Measurements from ENCODE around the gene PLCD1. TPM values are rescaled to one million over a fixed set of nuclear protein-coding genes. Genes with fewer than 3 reads are reported as not detected.

The PLCD1 gene
- total RNA-seq, 1 donor from 2014 or later = 30.1 TPM

- no peak for TF ChIP-seq CTCF (IDR thresholded peaks at IDR 0.05)
- Histone ChIP-seq H3K27me3 (ENCODE audit: low read depth) (no peaks in the 10 kb centered on the region), H3K4me3 (no peak overlapping the region), H3K4me1 (no peaks in the 10 kb centered on the region), H3K27ac (no peak overlapping the region), H3K9me3 (peaks cover 2% of the 10 kb centered on the region), H3K36me3 (peaks cover 78% of the 10 kb centered on the region)
- DNase-seq (peak; percentile 32), ATAC-seq (no peak)
- intact Hi-C loops (cut with DNase I) = no loop called here
Measured at GRCh38 chr3:38011111-38011510, 18.3 kb downstream of the PLCD1 start.

GRCh38 chr3:38009807-38010591 is 19.4 kb downstream of the PLCD1 start:
- no peak overlapping the region for H3K4me3 ChIP-seq
- peaks cover 71% of the 10 kb centered on the region for H3K36me3 ChIP-seq
- intact Hi-C loops (cut with DNase I) = no loop called here
- no peak overlapping the region for H3K27ac ChIP-seq
- peak; percentile 41 for DNase-seq
- no peaks in the 10 kb centered on the region for H3K9me3 ChIP-seq
- TF ChIP-seq CTCF (IDR thresholded peaks at IDR 0.05) = no peak
- no peak for ATAC-seq
- H3K27me3 ChIP-seq (ENCODE audit: low read depth) = no peaks in the 10 kb centered on the region
- H3K4me1 ChIP-seq = no peaks in the 10 kb centered on the region

DNA sequence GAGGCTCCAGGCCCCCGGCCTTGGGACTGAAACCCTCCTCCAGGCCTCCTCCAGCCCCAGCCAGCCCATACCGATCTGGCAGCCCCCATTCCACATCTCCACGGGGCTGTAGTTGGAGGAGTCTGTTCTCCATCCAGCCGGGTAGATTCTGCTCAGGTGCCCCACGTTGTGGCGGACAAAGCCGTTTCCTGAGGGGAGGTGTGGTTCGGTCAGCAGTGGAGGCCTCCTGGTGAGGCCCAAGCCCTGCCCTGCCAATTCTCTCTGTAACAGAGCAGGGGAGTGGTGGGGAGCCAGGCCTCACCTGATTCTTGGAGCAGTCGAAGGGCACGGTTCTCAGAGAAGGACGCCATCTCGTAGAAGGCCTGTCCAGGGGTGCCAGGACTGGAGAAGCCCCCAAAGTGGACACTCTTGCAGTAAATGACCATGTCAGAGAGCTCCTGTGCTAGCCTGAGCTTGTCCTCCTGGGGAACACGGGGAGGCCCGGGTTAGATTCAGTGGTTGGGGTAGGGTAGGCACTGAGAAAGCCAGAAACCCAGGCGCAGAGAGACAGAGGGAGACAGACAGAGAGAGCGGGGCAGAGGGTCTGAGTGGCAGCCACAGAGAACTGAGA is 20.4 kb downstream of the PLCD1 start:
- H3K36me3 ChIP-seq = peaks cover 62% of the 10 kb centered on the region
- no peak for ATAC-seq

GRCh38 chr3:38008191-38008701 is 21.2 kb downstream of the PLCD1 start:
- no peaks in the 10 kb centered on the region for H3K9me3 ChIP-seq
- DNase-seq (peak; percentile 36), ATAC-seq (no peak)
- H3K4me1 ChIP-seq = peaks cover 12% of the 10 kb centered on the region
- peaks cover 57% of the 10 kb centered on the region for H3K36me3 ChIP-seq
- no peak for TF ChIP-seq CTCF (IDR thresholded peaks at IDR 0.05)
- H3K4me3 ChIP-seq = no peak overlapping the region
- no peaks in the 10 kb centered on the region for H3K27me3 ChIP-seq (ENCODE audit: low read depth)
- H3K27ac ChIP-seq = no peak overlapping the region
- intact Hi-C loops (cut with DNase I) = no loop called here

More for the DNA sequence above, 20.4 kb downstream of the PLCD1 start:
- DNase-seq = peak; percentile 27
- intact Hi-C loops (cut with DNase I) = no loop called here
- H3K27ac ChIP-seq = no peak overlapping the region
- H3K9me3 ChIP-seq = no peaks in the 10 kb centered on the region
- TF ChIP-seq CTCF (IDR thresholded peaks at IDR 0.05) = no peak
- H3K4me3 ChIP-seq = no peak overlapping the region
- peaks cover 7% of the 10 kb centered on the region for H3K4me1 ChIP-seq
- no peaks in the 10 kb centered on the region for H3K27me3 ChIP-seq (ENCODE audit: low read depth)

DNA sequence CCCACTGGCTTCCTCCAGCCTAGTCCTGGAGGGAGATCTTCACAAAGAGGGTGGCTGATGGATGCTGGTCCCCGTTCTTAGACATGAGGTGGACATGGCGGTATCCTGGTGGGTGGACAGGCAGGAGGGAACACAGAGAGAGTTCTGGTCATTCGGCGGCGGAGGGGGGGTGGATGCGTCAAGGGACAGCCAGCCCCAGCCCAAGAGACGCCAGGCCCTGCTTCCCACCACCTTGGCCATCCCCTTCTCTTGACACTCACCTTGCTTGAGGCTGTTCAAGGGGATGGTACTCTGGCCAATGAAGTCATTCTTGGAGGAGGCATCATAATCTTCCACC is 21.7 kb downstream of the PLCD1 start:
- no peak overlapping the region for H3K27ac ChIP-seq

More for the DNA sequence above, 21.7 kb downstream of the PLCD1 start:
- Histone ChIP-seq H3K27me3 (ENCODE audit: low read depth) (no peaks in the 10 kb centered on the region), H3K4me1 (peaks cover 12% of the 10 kb centered on the region), H3K9me3 (no peaks in the 10 kb centered on the region), H3K36me3 (peaks cover 57% of the 10 kb centered on the region), H3K4me3 (no peak overlapping the region)
- intact Hi-C loops (cut with DNase I) = no loop called here
- no peak for TF ChIP-seq CTCF (IDR thresholded peaks at IDR 0.05)
- ATAC-seq (no peak), DNase-seq (peak; percentile 31)

Data from lower lobe of right lung (tissue), 2 donors.